ENCODE data around the gene USP9X.
"Not testable (repeated sequence)": the region's sequence is repeated elsewhere in the genome, so short reads cannot be mapped to it uniquely, and the experiment has no call there.

The USP9X gene, protein sequence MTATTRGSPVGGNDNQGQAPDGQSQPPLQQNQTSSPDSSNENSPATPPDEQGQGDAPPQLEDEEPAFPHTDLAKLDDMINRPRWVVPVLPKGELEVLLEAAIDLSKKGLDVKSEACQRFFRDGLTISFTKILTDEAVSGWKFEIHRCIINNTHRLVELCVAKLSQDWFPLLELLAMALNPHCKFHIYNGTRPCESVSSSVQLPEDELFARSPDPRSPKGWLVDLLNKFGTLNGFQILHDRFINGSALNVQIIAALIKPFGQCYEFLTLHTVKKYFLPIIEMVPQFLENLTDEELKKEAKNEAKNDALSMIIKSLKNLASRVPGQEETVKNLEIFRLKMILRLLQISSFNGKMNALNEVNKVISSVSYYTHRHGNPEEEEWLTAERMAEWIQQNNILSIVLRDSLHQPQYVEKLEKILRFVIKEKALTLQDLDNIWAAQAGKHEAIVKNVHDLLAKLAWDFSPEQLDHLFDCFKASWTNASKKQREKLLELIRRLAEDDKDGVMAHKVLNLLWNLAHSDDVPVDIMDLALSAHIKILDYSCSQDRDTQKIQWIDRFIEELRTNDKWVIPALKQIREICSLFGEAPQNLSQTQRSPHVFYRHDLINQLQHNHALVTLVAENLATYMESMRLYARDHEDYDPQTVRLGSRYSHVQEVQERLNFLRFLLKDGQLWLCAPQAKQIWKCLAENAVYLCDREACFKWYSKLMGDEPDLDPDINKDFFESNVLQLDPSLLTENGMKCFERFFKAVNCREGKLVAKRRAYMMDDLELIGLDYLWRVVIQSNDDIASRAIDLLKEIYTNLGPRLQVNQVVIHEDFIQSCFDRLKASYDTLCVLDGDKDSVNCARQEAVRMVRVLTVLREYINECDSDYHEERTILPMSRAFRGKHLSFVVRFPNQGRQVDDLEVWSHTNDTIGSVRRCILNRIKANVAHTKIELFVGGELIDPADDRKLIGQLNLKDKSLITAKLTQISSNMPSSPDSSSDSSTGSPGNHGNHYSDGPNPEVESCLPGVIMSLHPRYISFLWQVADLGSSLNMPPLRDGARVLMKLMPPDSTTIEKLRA (N-terminal part only)

DNA sequence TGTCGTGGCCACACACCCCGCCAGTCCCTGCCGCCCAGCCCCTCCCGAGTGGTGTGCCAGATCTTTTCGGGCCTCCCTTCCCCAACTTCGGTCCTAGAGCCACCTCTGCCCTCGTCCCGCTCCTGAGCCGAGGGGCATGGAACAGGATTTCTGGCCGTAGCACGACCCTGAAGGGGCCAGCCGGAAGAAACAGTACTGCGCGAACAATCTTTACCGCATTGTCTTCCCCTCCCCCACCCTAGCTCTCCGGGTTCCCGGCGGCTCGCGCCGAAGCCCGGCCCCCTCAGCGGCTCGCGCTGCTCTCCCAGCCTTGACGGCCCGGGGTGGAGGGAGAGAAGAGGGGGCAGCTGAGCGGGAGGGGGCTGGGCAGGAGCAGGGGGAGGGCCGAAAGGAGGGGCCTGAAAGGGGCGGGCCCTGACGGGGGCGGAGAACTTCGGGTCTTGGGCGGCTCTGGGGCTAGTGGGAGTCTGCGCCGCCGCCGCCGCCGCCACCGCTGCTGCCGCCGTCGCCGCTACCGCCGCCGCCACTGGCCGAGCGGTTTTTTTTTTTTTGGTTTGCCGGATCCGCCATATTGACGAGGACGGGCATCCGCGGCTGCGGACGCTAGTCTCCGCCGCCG is at the start of gene USP9X:
Gene USP9X, plus strand, starts transcription at position 553 of the 619 bp plus-strand sequence. CDS start 38,184 bp downstream, outside the sequence.
- DNase-seq, result peak; percentile 79

DNA sequence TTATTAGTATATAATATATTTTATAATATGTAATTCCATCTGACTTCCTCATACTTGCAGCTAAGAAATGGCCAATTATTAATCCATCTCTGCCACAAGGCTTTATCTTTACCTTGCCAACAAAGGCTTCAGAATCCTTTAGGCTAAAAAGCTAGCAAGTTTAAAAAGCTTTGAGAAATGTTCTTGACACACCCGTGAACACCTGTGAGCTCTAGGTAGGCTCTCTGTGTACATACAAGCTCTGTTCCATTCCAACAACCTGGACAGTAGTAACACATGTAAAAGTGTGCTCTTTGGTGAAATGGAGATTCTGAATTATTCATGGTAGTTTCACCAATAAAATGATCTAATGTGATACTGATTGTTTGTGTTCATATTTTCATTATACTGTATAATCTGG is 49.7 kb upstream of the USP9X start:
- DNase-seq, result no peak

DNA sequence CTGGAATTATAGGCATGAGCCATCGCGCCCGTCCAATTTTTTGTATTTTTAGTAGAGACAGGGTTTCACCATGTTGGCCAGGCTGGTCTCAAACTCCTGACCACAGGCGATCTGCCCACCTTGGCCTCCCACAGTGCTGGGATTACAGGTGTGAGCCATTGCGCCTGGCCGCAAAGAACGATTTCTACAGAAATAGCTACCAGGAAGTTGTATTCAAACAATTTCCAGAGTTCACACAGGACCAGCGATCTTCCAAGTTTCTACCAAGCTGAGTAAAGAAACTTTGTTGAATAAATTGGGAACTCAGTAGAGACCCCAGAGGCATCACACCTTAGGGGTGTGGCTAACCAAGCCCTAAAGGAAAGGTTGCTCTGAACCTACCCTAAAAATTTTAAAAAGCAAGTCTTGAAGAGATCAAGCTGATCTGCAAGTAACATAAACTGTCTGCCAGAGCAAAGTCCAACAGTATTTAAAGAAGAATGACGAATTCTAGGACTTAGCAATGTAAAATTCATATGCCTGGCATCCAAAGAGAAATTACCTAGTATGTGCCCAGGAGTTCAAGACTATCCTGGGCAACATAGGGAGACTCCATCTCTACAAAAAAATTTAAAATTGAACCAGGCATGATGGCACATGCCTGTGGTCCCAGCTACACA is 48.4 kb upstream of the USP9X start:
- no peak for DNase-seq

DNA sequence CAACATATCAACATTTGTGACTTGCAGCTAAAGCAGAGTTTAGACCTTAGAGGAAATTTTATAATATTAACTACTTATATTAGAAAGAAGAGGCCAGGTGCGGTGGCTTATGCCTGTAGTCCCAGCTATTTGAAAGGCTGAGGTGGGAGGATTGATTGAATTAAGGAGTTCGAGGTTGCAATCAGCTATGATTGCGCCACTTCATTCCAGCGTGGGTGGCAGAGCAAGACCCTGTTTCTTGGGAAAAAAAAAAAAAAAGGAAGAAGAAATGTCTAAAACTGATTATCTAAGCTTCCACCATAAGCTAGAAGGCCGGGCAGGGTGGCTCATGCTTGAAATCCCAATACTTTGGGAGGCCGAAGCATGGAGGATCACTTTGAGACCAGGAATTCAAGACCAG is 42.0 kb upstream of the USP9X start:
- DNase-seq, result no peak

DNA sequence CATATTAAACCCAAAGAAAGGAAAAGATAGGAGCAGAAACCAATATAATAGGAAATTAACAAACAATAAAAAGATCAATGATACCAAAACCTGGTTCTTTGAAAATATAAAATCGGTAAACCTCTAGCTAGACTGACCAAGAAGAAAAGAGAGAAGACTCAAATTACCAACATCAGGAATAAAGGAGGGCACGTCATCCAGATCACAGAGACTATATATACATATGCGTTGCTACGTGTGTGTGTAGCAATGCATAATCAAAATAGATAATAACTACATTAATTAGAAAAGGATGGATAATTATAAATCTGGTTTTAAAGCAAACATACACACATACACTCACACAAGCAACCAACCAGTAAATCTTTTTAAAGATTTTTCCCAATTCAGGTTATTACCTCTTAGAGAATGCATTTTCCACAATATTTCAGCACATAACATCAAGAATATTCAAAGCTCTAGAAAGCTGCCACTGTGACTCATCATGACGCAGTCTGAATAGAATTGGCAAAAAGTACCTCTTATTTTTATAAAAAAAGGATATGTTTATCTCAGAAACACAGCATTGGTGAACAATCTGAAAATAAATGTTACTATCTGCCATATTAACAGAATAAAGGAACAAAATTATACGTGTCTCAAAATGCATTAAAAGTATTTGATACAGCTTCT is 41.4 kb upstream of the USP9X start:
- DNase-seq, result no peak

DNA sequence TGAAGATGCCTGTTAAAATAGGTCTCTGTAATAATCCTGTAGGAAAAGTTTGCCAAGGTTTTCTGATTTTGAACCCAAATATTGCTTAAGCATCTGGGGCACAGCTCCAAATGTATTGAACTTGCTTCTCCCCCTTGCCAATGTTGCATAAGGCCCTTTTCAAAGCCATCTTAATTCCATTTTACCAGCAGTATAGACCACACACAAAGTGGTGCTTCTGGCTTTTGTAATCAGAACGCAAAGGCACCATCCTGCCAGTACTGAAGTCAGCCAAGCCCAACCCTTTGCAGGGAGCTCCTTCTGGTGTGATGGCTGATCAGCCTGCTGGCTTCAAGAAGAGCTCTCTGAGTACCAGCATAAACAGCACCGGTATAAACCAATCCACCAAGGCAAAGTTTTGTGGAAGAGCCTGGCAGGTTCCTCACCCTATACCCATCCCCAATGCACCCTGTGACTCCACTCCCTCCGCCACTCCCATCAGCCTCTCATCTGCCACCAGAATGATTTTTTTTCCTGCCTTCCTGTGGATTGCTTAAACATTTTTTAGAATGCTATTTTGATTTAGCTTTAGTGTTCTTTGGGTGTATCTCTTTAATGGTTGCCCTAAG is 39.2 kb upstream of the USP9X start:
- no peak for DNase-seq

DNA sequence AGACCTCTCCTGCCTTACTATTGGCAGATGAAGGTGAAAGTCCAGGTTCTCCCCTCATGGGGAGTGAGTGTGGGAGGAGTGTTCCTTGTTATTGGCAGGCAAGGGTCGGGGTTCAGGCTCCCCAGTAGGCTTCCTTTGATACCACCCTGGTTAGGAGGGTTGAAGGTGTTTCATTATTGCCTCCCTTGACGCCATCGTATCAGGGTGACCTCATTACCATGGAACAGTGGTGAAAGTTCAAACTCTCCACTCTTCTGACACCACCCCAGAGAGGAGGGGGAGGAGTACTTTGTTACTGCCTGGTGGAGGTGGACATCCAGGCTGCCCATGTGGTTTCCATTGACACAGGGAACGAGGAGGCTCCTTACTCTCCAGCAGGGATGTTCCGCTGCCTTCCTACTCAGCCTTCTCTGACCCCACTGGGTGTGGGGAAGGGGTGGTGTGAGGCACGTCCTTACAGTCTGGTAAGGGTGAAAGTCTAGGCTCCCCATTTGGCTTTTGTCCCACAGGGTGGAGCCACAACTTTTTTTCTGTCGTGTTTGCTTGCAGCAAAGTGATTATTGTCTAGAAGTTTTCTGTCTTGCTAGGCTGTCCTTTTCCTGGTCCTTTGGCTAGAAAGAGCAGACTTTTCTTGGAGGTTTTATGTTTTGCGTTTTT is 37.2 kb upstream of the USP9X start:
- DNase-seq, result no peak

DNA sequence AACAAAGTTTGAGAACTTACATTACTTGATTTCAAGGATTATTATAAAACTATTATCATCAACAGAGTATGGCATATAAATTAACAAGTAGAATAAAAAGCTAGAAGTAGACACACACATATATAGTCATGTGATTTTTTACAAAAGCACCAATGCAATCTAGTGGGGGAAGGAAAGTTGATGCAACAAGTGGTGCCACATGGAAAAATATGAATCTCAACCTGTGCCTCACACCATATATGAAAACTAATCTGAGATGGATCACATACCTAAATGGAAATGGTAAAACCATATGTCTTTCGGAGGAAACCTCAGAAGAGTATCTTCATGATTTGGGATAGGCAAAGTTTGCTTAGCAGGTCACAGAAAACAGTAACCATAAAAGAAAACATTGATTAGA is 34.9 kb upstream of the USP9X start:
- no peak for DNase-seq

DNA sequence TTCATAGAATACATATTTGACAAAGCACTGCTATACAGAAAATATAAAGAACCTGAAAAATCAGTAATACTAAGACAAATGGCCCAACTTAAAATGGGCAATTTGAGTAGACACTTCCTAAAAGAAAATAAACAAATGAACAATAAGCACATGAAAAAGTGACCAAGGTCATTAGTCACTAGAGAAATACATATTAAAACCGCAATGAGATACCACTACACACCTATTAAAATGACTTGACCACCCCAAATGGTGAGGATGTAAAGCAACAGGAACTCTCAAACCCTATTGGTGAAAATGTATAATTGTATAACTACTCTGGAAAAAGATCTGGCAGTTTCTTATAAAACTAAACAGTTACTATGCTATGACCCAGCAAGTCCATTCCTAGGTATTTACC is 34.0 kb upstream of the USP9X start:
- no peak for DNase-seq

DNA sequence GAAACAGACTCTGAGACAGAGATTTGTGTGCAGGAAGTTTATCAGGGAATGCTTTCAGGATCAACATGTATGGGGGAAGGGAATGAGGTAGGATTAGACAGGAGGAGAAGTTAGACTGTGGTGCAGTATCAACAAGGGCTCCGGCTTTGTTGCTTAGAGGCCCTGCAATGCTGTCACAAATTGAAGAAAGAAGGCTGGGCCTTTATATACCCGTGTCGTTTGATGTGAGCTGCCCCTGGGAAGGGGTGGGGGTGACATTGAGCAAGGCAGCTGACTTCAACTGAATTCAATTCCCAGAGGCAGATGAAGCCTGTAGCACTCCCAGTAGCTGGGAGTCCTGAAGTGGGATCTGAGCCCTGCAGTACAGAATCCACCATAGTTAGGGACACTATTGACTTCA is 29.5 kb upstream of the USP9X start:
- no peak for DNase-seq

DNA sequence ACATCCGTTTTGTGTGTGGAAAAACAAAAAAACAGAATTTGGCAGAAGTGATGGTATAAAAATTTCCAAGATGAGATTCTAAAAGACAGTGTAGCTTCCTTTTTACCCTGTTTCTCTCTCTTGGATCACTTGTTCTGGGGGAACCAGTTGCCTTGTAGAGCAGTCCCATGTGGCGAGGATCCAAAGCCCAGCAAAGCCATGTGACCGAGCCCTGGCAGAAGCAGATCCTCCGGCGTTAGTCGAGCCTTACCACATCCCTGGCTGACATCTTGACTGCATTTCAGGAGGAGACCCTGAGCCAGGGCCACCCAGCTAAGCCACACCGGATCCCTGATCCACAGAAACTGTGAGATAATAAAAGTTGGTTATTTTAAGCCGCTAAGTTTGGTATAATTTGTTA is 22.0 kb upstream of the USP9X start:
- DNase-seq, result not testable (repeated sequence)

DNA sequence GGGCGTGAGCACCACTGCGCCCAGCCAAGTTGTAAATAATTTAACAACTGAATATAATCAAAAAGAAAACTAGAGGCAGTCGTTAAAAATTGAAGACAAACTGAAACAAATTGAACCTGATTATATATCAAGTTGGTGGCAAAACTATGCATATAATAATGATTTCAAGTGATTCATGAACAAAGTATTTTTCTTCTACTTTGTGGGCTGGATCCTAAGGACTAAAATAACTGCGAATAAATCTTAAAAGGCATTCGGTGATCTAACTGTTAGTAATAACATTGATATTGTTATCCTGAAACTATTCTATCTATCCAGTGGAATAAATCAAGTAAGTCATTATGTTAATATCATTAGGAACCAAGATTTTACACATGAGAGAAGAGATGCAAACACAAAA is 21.2 kb upstream of the USP9X start:
- DNase-seq, result no peak

DNA sequence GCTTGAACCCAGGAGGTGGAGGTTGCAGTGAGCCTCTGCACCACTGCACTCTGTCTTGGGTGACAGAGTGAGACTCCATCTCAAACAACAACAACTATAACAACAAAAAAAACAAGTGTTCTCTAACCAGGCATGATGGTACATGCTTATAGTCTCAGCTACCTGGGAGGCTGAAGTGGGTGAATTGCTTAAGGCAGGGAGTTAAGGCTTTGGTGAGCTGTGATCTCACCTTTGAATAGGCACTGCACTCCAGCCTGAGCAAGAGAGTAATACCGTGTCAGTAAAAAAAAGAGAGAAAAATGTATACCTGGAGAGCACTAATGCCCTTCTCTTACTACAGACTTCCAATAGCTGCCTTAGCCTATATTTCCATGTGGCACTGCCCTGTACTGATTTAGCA is 18.9 kb upstream of the USP9X start:
- no peak for DNase-seq

DNA sequence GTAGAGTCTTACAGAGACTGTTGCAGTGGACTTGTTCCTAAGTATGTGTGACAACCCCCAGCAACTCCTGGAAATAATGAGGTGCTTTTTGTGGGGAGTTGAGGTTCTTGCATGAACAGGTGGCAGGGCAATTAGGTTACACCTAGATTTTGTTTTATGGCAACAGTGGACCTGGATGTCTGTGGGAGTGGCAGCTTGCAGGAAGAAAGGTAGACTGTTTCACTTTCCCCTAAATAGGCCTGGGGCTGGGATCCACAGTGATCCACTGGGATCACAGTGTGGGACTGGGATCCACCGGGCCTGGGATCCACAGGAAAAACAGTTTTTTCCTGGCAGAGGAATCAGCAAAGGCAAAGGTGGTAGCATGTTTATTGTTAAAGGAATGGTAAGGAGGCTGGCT is 18.3 kb upstream of the USP9X start:
- no peak for DNase-seq

DNA sequence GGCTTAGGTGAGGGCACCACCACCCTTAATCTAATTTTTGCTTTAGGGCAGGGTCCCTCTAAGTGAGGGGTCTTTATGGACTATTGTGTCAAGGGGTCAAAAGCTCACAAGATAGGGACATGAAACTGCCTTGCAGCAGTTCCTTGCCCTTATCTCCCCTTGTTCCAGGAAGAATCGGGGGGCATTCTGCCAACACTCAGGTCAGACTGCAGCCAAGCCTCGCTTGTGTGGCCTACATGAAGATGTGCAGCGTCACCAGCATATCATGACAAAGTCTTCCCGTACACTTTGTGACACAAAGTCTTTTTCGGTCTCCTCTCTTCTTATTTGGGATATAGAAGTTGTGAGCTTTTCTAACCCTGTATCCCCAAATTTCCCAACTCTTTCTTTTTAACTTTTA is 17.5 kb upstream of the USP9X start:
- DNase-seq, result no peak

DNA sequence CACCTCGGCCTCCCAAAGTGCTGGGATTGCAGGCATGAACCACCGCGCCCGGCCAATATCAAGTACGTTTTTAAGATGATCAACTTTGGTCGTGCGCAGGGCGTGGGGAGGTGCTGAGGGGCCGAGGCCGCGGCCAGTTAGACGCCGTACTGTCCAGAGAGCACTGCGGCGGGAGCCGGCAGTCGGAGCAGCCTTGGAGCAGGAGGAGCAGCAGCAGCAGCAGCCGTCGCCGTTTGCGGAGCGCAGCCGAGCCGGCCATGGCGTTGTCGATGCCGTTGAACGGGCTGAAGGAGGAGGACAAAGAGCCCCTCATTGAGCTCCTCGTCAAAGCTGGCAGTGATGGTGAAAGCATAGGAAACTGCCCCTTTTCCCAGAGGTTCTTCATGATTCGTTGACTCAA is 8.5 kb upstream of the USP9X start:
- no peak for DNase-seq

DNA sequence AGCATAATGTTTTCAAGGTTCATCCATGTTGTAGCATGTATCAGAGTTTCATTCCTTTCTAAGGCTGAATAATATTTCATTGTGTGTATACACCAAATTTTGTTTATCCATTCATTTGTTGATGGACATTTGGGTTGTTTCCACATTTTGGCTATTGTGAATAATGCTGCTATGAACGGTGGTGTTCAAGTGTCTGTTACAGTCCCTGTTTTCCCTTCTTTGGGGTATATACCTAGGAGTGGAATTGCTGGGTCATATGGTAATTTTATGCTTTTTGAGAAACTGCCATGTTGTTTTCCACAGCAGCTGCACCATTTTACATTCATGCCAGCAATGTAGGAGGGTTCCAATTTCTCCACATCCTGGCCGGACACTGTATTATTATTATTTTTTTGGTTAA is 3.4 kb upstream of the USP9X start:
- no peak for DNase-seq

DNA sequence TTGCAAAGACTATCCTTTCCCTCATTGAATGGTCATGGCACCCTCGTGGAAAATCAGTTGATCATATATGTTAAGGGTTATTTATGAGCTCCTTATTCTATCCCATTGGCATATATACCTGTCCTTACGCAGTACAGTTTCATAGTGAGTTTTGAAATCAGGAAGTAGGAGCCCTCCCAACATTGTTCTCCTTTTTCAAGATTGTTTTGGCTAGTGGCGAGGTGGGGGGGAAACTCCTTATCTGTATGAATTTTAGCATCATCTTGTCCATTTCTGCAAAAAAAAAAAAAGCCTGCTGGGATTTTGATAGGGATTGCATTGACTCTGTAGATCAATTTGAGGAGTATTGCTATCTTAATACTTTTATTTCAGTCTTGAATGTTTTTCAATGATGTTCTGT is 2.5 kb upstream of the USP9X start:
- no peak for DNase-seq

DNA sequence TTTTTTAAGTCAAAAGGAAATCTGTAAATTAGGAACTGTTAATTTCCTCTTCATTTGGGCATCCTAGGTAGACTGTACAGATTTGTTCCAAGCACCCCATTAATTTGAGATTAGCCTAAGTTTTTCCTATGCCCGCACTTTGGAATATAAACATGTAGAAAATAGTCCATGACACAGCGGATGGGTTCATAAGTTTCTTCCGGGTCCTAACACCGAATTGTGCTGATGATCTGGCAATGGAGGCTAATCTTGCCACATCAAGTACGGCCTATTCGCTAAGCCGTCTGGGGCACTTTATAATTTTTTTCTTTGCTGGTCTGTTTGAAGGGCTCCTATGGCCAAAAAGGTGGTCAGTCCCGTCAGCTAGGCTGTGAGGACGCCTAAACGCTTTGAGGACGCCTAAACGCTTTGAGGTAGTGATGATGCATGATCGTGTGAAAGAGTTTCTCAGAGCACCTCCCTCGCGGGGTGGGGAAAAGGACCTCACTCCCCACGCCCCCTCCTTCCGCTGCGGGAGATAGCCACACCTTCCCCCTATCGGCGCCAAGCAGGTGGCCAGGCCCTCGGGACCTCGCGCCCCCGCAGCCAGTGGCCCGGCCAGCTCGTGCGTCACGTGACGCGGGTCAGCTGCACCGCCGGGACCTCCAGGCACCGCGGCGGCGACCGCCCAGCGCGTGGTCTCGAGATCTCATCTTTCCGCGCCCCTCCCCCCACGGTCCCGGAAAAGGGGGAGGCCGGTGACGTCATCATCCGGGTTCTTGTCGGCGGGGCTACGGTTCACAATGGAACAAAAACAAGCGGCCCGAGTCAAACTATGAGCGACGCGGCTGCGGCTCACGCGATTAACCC is 977 bp upstream of the USP9X start:
- DNase-seq, result peak; percentile 100

DNA sequence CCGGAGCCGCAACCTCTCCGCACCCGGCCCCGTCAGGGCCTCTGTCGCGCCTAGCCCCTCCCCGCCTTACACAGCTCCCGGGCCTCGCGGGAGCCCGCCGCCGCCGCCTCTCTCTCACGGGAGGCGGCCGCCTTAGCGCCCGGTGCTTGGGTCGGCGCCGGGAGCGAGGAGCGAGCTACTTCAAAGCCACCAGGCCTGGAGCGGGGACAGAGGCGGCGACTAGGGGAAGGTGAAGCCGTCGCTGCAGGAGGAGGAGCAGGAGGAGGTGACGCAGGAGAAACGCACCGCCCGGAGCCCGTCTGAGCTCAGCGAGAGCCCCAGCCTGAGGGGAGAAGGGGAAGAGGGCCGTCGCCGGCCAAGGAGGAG is 250 bp downstream of the USP9X start:
- DNase-seq, result no peak

Data from NCI-H2227 treated with DMSO at 0.1 percent for 48 hours (cell line).